Measurements from ENCODE around the gene ADAMTS6.
"Not testable (repeated sequence)": the region's sequence is repeated elsewhere in the genome, so short reads cannot be mapped to it uniquely, and the experiment has no call there.

The ADAMTS6 gene

GRCh38 chr5:65468633-65469032 is 13.1 kb downstream of the ADAMTS6 start:
- DNase-seq (ENCODE audit: low read depth) = no peak

- no peak for DNase-seq (ENCODE audit: low read depth)
Observed at GRCh38 chr5:65462139-65462705, 19.5 kb downstream of the ADAMTS6 start.

DNA sequence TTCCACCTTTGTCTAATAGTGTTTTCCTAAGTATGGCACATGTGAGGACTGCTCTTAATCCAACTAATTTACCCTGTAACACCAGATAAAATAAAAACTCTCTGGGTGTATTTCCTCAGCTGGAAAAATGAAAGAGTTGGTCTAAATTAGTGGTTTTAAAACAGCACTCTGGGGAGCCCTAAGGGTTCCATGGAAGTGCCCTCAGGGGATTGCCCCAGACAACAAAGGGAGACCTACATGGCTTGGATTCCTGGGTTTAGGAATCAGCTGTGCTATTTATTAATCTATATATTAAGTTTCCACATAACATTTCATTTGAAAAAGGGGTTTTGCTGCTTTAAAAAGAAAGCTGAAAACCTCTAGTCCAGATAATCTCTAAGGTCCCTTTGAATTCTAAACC is 20.2 kb downstream of the ADAMTS6 start:
- no peak for DNase-seq (ENCODE audit: low read depth)

GRCh38 chr5:65459995-65460394 is 21.7 kb downstream of the ADAMTS6 start:
- DNase-seq (ENCODE audit: low read depth) = no peak

DNA sequence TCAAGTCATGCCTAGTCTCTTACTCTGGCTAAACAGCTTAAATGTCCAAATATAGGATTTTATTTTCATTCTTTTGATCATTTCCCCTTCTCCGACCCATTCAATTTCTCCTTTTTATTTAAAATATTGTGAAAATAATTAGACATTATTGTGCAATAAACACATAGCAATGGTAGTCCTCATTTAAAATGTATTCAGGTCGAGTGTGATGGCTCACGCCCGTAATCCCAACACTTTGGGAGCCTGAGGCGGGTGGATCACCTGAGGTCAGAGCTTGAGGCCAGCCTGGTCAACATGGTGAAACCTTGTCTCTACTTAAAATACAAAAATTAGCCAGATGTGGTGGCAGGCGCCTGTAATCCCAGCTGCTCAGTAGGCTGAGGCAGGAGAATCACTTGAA is 26.7 kb downstream of the ADAMTS6 start:
- DNase-seq (ENCODE audit: low read depth) = no peak

- no peak for DNase-seq (ENCODE audit: low read depth)
Observed at GRCh38 chr5:65451436-65451835, 30.3 kb downstream of the ADAMTS6 start.

DNA sequence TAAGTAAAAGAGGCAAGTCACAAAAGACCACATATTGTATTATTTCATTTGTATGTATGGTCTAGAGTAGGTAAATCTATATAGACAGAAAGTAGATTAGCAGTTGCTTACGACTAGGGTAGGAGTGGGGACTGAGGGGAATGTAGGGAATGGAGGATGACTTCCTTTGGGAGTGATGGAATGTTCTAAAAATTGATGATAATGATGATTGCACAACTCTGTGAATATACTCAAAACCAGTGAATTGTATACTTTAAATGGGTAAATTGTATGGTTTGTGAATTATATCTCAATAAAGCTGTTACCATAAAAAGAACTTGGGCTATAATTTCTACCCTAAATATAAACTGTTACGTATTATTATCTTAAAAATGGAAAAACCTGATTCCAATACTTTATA is 35.0 kb downstream of the ADAMTS6 start:
- DNase-seq (ENCODE audit: low read depth) = no peak

- DNase-seq (ENCODE audit: low read depth) = no peak
Observed at GRCh38 chr5:65441800-65442199, 39.9 kb downstream of the ADAMTS6 start.

DNA sequence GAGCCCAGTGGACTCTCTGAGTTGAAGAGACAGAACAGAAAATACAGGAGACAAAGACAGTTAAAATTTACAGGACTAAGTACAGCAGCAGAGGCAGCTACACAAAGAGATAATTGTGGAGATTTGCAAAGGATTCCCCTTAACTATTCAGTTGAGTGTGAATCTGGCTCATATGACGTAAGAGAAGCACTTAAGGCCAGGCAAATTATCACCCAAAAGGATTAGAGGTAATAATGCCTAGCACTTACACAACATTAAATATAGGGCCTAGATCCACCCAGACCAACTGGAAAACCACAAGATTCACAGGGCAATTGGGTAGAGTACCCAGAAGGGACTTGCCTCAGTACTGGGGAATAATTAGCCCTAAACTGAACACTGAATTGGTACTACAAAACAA is 41.3 kb downstream of the ADAMTS6 start:
- DNase-seq (ENCODE audit: low read depth) = no peak

DNA sequence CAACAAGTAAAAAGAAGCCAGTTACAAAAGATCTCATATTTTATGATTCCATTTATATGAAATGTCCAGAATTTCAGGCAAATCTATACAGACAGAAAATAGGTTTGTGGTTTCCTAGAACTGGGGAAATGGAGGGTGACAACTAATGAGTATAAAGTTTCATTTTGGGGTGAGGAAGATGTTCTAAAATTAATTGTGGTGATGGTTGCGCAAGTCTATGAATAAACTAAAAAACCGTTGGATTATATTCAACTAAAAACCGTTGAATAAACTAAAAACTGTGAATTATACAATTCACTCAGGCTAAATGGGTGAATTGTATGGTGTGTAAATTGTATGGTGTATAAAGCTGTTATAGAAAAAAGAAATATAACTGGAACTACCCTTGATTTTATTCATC is 47.6 kb downstream of the ADAMTS6 start:
- no peak for DNase-seq (ENCODE audit: low read depth)

- DNase-seq (ENCODE audit: low read depth) = no peak
Observed at GRCh38 chr5:65426656-65427055, 55.1 kb downstream of the ADAMTS6 start.

- DNase-seq (ENCODE audit: low read depth) = no peak
Observed at GRCh38 chr5:65423623-65424022, 58.1 kb downstream of the ADAMTS6 start.

DNA sequence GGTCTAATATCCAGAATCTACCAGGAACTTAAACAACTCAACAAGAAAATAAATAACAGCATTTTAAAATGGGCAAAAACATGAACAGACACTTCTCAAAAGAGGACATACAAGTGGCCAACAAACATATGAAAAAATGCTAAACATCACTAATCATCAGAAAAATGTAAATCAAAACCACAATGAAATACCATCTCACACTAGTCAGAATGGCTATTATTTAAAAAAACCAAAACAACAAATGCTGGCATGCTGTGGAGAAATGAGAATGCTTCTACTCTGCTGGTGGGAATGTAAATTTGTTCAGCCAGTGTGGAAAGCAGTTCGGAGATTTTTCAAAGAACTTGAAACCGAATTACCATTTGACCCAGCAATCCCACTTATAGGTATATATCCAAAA is 63.1 kb downstream of the ADAMTS6 start:
- no peak for DNase-seq (ENCODE audit: low read depth)

GRCh38 chr5:65413822-65414221 is 67.9 kb downstream of the ADAMTS6 start:
- no peak for DNase-seq (ENCODE audit: low read depth)

DNA sequence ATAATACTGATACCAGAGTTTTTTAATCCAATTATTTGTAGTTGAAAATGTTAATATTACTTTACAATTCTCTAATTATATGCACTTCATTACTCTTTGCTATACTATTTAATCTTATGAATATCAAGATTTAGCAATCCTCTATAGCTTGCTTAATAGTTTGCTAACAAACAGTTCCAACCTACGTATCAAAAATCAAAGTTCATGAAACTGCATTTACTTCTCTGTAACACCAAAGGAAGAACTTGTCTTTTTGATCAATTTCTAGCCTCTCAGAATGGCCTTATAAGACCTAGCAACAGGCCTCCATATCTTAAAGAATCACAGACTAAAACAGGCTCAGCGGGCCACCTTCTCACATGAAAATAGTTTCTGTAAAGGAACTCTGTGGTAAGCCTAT is 68.9 kb downstream of the ADAMTS6 start:
- DNase-seq (ENCODE audit: low read depth) = no peak

GRCh38 chr5:65411356-65411755 is 70.4 kb downstream of the ADAMTS6 start:
- DNase-seq (ENCODE audit: low read depth) = no peak

DNA sequence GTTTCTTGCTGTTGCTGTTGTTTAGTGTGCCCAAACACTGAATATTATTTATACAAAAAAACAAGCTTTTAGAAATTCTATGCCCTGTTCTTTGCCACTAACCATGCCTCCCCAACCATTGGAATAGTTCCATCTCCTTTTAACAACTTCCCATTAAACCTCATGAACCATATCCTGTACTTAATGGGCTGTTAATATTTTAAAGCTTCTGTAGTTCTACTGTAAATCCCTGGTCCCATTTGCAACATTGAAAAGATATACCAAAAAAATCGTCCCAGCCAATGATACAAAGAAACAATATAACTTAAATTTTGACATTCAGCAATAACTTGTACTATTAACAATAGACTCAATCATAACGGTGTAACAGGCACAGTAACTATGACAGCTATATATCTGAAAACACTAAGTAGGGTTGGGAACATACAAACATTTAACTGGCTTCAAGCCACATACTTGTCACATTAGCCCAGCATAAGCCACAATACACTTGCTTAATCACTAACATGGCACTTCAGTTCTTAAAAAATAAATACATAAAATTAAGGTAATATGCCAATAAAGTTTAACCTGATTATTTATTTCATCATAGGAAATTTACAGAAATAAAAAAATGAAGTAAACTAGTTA is 86.1 kb downstream of the ADAMTS6 start:
- no peak for DNase-seq (ENCODE audit: low read depth)

GRCh38 chr5:65394087-65394486 is 87.6 kb downstream of the ADAMTS6 start:
- no peak for DNase-seq (ENCODE audit: low read depth)

GRCh38 chr5:65391591-65391990 is 90.1 kb downstream of the ADAMTS6 start:
- DNase-seq (ENCODE audit: low read depth) = no peak

- no peak for DNase-seq (ENCODE audit: low read depth)
Observed at GRCh38 chr5:65390208-65390607, 91.5 kb downstream of the ADAMTS6 start.

DNA sequence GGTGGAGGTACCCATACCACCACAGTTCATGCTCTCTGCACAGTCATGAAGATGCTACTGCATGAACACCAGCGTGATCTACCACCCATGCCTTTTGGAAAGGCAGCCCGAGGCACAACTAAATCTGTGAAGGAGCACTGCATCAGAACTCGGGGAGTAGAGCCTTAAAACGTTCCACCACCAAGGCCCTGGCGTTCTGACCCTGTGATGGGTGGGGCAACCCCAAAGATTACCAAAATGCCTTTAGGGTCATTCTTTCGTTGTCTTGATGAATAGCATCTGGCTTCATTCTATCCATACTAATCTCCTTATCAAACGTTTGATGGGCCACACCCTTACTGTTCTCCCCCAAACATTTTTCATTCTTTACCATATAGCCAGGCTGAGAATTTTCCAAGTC is 97.9 kb downstream of the ADAMTS6 start:
- no peak for DNase-seq (ENCODE audit: low read depth)

GRCh38 chr5:65382582-65382981 is 99.1 kb downstream of the ADAMTS6 start:
- DNase-seq (ENCODE audit: low read depth) = no peak

- DNase-seq (ENCODE audit: low read depth) = not testable (repeated sequence)
Observed at GRCh38 chr5:65370505-65370904, 111.2 kb downstream of the ADAMTS6 start.

DNA sequence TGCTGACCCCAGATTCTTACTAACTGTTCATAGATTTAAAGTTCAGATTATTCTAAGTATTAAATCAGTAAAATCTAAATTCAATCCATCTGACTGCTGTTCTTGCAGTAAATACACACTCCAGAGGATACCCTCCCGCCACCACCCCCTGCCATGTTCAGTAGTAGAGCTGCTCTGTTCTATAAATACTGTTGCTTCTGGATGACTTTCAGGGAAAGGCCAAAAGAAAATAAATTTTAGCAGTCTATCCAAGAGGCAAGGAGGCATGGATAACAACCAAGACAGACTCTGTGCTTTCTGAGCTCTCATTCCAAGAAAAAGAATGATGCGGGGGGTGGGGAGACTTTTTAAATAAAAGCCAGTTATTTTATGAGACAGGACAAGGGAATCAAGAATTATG is 115.1 kb downstream of the ADAMTS6 start:
- no peak for DNase-seq (ENCODE audit: low read depth)

Data from non-pigmented ciliary epithelial cell (primary cell).